HG02571 (cell line): ENCODE measurements around the gene EXOC4.
A peak's percentile ranks its signal among the peaks of the same experiment; 100 is the strongest.
"Not testable (repeated sequence)": the region's sequence is repeated elsewhere in the genome, so short reads cannot be mapped to it uniquely, and the experiment has no call there.

ENCODE experiments used
- ATAC-seq: cut with Tn5 transposase; IDR thresholded peaks from one replicate; pipeline ENCODE4 v1.9.1; 2021; ENCODE audit warnings: mild to moderate bottlenecking, moderate library complexity; ENCODE audit not compliant: unreplicated experiment

EXOC4 gene

DNA sequence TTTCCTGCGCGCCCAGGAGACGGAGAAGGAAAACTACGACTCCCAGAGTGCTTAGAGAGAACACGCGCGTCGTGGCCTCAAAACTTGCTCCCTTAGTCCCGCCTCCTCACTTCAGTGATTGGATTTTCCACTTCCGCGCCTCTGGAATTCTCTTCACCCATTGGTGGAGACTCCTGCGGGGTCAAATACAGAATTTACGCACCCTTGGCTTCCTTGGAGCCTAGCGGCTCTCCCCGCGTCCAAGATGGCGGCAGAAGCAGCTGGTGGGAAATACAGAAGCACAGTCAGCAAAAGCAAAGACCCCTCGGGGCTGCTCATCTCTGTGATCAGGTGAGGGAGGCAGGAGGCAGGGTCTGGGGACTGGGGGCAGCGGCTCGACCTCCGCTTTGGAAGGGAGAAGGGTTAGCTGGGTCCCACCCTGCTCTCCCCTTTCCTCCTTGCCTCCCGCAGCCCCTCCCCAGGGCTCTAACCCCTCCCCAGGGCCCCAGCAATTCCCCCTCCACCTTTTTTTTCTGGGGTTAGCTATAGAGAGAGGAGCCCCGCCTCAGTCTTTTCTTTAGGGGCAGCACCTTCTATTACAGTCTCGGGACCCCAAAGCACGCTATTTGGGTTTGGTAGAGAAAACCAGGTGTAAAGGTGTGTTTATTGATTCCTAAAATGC, at the start of gene EXOC4:
TSS of gene EXOC4 (plus strand) at position 221 of the 661 bp plus-strand sequence.
- peak; percentile 98 for ATAC-seq

DNA sequence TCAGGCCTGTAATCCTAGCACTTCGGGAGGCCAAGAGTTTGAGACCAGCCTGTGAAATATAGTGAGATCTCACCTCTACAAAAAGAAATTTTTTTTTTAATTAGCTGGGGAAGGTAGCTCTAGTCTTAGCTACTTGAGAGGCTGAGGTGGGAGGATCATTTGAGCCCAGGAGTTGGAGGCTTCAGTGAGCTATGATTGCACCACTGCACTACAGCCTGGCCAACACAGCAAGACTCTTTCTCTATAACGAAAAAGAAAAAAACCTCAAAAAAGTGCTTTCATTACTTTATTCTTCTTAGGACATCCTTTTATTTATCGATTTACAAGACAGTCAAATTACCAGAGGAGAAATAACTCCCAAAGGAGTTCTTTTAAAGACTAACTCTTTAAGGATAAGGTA, 49.4 kb upstream of the EXOC4 start:
- no peak for ATAC-seq

DNA sequence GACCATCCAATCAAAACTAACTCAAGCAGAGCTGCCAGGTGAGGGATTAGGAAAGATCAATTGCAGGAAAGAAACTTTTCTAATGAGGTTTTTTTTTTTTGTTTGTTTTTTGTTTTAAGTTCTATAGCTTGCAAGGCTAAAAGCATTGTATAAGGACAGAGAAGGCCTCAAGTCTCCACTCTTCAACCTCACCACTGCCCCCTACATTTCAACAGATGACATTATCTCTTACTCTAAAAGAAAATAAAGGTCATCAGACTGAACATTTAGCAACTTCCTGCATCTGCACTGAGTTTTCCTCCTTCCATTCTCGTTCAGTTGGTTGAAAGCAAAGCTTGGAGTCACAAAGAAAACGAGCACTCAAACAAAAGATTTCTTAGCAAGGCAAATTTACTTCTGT, 45.2 kb upstream of the EXOC4 start:
- ATAC-seq: no peak

DNA sequence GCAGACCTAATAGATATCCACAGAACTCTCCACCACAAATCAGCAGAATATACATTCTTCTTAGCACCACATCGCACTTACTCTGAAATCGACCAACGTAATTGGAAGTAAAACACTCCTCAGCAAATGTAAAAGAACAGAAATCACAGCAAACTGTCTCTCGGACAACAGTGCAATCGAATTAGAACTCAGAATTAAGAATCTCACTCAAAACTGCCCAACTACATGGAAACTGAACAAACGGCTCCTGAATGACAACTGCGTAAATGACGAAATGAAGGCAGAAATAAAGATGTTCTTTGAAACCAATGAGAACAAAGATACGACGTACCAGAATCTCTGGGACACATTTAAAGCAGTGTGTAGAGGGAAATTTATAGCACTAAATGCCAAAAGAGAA, 42.1 kb upstream of the EXOC4 start:
- ATAC-seq: not testable (repeated sequence)

DNA sequence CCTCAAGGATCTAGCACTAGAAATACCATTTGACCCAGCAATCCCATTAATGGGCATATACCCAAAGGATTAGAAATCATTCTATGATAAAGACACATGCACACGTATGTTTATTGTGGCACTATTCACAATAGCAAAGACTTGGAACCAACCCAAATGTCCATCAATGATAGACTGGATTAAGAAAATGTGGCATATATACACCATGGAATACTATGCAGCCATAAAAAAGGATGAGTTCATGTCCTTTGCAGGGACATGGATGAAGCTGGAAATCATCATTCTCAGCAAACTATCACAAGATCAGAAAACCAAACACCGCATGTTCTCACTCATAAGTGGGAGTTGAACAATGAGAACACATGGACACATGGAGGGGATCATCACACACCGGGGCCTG, 39.1 kb upstream of the EXOC4 start:
- ATAC-seq: not testable (repeated sequence)

DNA sequence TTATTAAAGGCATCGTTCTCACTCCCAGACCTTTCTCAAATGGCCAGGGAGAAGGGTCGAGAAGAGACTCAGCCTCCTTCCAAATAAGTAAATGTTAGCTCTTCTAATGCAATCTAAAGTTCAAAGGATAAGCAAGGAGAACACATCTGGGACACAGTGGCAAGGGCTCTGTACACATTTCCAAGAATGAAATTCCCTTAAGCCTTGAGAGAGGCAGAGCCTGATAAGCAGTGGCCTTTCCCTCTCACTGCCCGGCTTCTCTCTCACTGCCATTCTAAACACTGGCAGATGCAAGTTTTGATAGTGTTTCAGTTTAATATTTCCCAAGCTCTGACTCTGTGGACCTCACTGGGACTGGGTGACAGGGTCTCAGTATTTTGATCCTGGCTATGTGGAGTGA, 35.1 kb upstream of the EXOC4 start:
- ATAC-seq: no peak

DNA sequence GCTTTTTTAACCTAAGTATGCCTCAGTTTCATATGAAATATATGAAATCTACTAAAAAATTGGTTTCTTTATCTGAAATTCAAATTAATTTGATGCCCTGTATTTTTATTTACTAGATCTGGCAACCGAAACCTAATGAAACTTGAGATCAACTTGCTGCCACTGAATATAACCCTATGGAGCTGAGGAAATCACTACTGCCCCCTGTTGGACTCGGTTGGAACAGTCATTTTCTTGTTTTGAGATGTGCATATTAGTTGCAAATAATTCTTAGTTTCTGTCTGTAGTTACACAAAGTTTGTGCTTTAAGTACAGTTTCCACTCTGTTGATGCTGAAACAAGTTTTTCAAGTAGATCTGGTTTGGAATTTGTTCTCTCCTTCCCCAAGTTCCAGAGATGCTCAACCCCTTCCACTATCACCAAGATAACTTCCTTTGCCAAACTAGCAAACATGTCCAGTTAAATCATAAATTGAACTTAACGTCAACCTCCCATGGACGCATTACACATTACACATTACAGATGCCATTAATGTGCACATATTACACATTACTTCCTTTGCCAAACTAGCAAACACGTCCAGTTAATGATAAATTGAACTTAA, 22.2 kb upstream of the EXOC4 start:
- ATAC-seq: no peak

DNA sequence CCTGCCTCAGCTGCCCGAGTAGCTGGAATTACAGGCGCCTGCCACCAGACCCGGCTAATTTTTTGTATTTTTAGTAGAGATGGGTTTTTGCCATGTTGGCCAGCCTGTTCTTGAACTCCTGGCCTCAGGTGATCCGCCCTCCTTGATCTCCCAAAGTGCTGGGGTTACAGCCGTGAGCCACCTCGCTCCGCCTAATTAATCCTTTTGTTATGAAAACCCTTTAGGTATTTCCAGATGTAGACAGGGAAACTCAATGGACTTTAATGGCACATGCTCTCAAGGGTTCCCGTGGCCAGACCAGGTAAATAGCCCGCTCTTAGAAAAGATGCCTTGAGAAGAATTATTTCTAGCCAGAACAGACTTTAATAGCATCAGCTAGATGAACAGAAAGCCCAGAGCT, 19.7 kb upstream of the EXOC4 start:
- no peak for ATAC-seq

DNA sequence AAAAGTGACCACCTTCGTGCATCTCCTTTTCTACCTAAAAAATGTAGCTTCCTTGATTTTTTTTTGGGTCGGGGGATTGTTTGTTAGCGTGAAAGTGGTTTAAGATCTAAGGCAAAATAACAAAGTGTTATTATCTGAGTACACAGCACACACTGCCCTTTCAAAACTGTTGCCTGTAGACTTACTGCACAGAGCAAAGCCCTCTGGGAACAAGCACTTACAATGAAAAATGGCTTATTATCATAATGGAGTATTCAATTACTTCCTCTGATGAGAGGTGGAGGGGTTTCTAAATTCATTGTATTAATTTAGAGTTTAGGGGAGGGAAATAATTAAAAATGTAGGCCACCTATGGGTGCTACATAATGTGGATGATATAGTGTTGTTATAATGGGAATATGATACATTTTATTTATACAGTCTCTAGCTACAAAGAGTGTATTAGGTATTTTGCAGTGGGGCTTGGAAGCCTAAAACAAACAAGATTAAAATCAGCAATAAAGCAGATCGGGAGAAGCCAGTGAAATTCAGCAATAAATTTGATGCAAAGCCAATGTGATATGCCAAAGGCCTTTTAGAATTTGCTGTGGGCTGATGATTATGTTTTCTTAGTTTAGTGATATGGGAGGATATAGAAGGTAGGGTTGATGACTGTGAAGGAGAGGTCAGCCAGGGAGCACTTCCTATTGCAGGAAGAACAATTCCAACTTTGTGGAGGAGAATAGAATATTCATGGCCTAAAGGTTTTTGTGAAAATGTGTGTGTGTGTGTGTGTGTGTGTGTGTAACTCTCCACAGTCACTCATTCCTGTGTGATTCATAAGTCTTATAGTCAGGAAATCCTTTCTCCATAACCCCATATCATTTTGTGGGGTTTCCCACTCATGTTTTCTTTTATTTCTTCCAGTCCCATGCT, 17.7 kb upstream of the EXOC4 start:
- no peak for ATAC-seq

DNA sequence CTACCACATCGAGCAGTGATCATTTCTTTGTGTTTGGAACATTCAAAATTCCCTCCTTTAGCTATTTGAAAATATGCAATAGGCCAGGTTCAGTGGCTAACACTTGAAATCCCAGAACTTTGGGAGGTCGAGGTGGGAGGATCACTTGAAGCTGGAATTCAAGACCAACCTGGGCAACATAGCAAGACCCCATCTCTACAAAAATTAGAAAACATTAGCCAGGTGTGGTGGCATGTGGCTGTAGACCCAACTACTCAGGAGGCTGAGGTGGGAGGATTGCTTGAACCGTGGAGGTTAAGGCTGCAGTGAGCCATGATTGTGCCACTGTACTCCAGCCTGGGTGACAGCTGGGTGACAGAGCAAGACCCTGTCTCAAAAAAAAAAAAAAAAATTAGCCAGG, 15.3 kb upstream of the EXOC4 start:
- no peak for ATAC-seq

DNA sequence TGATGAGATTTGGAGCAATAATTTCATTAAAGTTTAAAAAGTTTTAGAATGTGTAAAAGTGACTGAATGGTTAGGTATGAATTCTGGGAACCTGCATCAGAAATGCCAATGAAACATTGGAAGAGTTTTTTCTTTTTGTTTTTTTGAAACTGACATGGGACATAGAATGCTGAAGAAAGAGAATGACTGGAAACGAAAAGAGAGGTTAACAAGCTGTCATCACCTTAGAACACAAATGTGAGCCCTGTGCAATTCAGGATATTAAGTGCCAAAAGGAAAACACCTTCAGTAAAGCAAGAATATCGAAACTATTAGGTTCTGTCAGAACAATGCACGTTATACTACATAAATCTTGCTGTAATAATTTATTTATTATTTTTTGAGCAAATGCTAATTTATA, 12.6 kb upstream of the EXOC4 start:
- no peak for ATAC-seq

DNA sequence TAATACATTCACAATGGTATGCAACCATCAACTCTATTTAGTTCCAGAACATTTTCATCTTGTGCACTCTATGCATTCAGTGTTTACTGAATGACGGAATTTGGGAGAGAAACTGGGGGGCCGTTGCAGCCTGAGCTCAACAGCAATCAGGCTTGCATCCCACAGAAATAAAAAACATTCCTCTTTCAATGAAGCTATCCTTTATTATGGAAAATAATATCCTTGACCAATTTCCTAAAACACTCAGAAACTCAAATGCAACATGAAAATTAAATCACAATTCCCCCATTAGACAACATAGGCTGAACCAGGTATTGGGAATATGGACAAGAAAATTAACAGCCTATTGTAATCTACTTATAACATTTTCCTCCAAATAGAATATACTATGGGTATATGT, 6.3 kb upstream of the EXOC4 start:
- no peak for ATAC-seq

DNA sequence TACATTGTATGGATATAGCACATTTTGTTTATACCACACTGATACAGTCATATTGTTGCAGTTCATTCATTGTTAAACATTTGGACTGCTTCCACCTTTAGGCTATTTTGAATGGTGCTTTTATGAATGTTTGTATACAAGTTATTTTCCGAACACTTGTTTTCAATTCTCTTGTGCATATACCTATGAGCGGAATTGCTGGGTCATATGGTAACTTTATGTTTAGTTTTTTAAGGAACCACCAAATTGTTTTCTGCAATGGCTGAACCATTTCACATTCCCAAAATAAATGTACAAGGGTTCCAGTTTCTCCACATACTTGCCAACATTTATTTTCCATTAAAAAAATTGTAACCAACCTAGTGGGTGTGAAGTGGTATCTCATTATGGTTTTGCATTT, 4.0 kb upstream of the EXOC4 start:
- no peak for ATAC-seq

DNA sequence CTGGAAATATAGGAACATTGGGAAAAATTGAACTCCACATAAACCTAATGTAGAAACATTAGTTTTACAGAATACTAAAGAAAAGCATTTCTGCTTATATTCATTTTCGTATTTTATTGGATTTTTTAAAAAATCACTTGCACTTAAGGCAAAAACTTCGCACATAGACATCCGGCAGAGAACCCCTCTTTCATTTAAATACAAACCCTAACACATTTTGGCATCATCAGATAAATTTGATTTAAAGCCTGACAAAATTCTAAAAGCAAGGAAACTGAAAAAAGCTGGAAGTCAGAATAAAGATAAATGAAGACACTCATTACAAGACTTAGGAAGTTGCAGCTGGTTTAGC, 396 bp upstream of the EXOC4 start:
- no peak for ATAC-seq

DNA sequence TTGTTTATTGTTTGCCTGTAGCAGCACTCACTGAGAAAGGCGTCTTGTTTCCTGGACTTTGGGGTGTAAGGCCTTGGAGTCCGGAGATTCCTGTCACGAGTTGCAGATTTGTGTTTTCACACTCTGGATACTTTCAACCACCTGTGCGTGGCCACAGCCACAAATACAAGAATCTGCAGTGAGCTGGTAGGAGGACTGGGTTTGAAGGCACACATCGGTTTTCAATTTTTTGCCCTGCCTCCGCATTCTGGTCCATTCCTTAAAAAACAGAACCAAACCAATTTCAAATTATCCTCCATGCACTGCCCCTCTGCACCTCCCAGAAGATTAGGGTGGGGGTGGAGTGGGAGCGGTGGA, 619 bp downstream of the EXOC4 start:
- ATAC-seq: no peak

DNA sequence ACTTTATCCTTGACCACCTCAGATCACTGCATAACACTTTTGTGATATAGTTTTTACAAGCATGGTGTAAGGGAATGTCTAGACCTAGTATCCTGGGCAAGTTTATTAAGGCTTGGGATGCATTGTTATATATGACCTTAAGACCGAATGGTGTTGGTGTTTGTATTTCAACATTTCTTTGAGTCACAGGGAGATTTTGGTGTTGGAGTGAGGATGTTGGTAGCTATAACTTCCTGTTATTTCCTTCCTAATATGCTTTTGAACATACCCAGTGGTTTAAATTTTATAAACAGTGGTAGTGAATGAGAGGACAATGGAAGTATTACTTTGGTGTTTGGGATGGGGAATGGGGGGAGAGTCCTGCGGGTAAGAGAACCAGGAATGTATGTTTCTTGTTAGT, 2.6 kb downstream of the EXOC4 start:
- ATAC-seq: no peak

DNA sequence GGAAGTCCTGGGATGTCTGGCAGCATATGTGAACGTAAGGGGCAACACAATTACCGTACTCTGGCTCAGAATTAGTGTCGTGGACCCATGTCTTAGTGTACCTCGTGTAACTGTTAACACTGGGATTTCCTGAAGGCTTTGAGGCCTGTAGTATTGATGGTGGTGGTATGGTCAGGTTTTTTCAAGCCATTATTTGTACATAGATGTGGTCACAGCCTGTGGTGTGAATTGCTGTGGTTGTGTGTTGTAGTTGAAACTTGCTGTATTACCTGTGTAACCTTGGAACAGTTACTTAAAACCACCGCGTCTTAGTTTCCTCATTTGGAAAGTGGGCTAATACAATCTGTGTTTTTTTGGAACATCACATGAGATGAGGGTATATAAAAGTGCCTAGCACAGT, 5.3 kb downstream of the EXOC4 start:
- no peak for ATAC-seq

DNA sequence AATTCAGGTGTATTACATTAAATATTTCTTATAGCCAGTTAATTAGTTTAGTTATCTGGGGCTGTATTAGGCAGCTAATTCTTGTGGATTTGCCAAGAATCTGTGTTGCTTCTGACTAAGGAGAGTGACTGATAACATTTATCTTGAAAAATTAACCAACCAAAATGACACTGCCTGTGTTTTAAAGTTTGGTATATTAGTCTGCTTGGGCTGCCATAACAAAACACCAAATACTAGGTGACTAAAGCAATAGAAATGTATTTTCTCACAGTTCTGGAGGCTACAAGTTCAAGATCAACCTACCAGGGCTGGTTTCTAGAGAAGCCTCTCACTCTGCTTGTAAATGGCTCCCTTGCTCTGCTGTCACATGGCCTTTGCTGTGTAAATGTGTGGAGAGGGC, 12.9 kb downstream of the EXOC4 start:
- ATAC-seq: no peak

DNA sequence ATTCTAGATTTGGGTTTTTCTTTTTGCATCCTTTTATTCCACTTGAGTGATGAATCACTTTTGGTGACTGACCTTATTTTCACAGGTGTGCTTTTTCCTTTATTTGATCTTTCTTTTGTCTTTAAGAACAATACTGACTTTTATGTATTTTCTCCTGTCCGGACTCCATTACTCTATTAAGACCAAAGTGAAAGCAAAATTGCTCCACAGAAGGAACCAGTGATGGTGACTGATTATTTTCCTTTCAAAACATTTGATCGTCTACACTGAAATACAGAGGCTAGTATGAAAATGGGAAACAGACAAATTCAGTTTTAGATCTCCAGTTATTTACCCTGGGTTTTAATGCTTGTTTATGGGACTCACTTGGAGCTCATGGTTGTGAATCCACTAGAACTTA, 15.5 kb downstream of the EXOC4 start:
- no peak for ATAC-seq

DNA sequence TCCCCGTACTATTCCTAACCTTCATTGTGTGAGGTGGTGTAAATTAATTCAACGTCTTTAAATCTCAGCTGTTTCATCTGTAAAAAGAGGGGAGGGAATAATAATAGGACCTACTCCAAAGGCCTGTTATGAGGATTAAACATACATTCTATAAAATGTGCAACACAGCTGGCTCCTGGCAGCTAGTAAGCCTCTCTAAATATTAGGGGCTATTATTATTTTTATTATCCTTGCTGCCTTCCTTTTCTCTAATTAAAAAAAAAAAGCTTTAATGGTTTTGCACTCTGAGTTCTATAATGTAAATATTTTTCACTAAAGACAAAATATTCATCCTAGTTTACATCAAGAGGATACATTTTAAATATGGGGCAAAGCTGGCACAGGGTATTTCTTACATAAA, 19.5 kb downstream of the EXOC4 start:
- no peak for ATAC-seq

DNA sequence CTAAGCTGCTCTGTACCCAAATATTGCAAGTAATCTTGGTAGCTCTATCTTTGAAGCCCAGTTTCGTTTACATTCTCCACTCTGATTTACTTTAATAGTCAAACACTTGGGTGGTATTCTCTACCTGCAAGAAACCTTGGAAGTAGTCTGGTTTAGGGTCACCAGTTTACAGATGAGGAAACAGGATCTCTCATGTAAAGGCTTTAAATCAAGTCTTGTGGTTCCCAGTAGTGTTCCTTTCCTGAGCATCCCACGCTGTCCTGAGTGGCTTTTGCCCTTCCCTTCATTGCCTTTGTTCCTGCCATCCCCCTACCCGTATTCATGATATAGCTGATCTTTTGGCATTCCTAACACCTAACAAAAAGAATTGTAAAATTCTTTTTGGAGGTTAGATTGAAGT, 20.3 kb downstream of the EXOC4 start:
- no peak for ATAC-seq

DNA sequence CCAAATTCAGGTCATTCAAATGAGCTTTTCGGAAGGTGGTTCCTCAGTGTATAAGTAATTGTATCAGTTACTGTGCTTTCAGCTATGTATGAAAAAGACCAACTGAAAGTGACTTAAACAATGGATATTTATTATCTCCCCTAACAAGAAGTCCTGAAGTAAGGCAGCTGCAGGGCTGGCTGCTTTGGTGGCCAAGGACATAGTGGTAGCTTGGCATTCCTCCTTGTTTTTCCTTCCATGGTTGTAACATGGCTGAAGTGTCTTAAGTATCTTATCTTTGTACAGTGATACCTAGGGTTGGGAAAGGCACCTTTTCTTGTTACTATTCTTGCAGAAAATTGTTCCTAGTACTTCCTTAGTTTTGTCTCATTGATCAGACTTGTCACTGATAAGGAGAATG, 21.4 kb downstream of the EXOC4 start:
- no peak for ATAC-seq
